Measurements from ENCODE around the gene RND3.

The RND3 gene

GRCh38 chr2:150491943-150492342 is 4.5 kb upstream of the RND3 start:
- peak; percentile 75 for DNase-seq

GRCh38 chr2:150491430-150491829 is 4.0 kb upstream of the RND3 start:
- DNase-seq, result no peak

GRCh38 chr2:150490466-150490865 is 3.0 kb upstream of the RND3 start:
- no peak for DNase-seq

GRCh38 chr2:150486539-150487484 is 655 bp downstream of the RND3 start:
- DNase-seq, result no peak

GRCh38 chr2:150485871-150486538 is 1.5 kb downstream of the RND3 start:
- DNase-seq, result peak; percentile 89

- DNase-seq, result peak; percentile 69
Measured at GRCh38 chr2:150485114-150485870, 2.2 kb downstream of the RND3 start.

GRCh38 chr2:150484461-150485021 is 2.9 kb downstream of the RND3 start:
- no peak for DNase-seq

GRCh38 chr2:150484006-150484405 is 3.5 kb downstream of the RND3 start:
- DNase-seq, result no peak

- DNase-seq, result no peak
Measured at GRCh38 chr2:150483532-150483931, 3.9 kb downstream of the RND3 start.

- no peak for DNase-seq
Measured at GRCh38 chr2:150482667-150483400, 4.6 kb downstream of the RND3 start.

GRCh38 chr2:150482111-150482510 is 5.4 kb downstream of the RND3 start:
- DNase-seq, result no peak

GRCh38 chr2:150480971-150481830 is 6.3 kb downstream of the RND3 start:
- no peak for DNase-seq

GRCh38 chr2:150480241-150480640 is 7.2 kb downstream of the RND3 start:
- peak; percentile 86 for DNase-seq

GRCh38 chr2:150479075-150479915 is 8.2 kb downstream of the RND3 start:
- peak; percentile 85 for DNase-seq

GRCh38 chr2:150478200-150478974 is 9.1 kb downstream of the RND3 start:
- DNase-seq, result peak; percentile 67

GRCh38 chr2:150477347-150477746 is 10.1 kb downstream of the RND3 start:
- DNase-seq, result peak; percentile 64

- no peak for DNase-seq
Measured at GRCh38 chr2:150476809-150477302, 10.6 kb downstream of the RND3 start.

- DNase-seq, result no peak
Measured at GRCh38 chr2:150476286-150476685, 11.2 kb downstream of the RND3 start.

Data from fibroblast of skin of right quadriceps (primary cell).